K562 (cell line): ENCODE results near the gene NTPCR.

Experiments
- CBX3 ChIP-seq, 2 experiments: IDR thresholded peaks; 1 replicate in 1 of 2; 2 replicates in 1 of 2; pipeline ENCODE4 v1.6.1; 2012; ENCODE audit warnings: inconsistent platforms in 2 of 2, low read length in 2 of 2, borderline replicate concordance in 1 of 2, control low read depth in 1 of 2
- CEBPB ChIP-seq: fragments of 450-650 bp; IDR thresholded peaks from 2 replicates; pipeline ENCODE4 v1.6.1; 2016; ENCODE audit warnings: missing genetic modification characterization, missing compliant biosample characterization
- CHCHD3 ChIP-seq: fragments of 250-450 bp; sonication (Bioruptor Pico); IDR thresholded peaks from 2 replicates; pipeline ENCODE4 v2.1.2; 2022; ENCODE audit warnings: mild to moderate bottlenecking
- CTBP1 ChIP-seq: fragments of 450-650 bp; IDR thresholded peaks from 2 replicates; pipeline ENCODE4 v1.6.1; 2016; ENCODE audit warnings: borderline replicate concordance
- ELF4 ChIP-seq: fragments of 450-650 bp; formaldehyde crosslinking; IDR thresholded peaks from 2 replicates; pipeline ENCODE4 v1.4.0; 2022; ENCODE audit warnings: missing genetic modification characterization
- EZH2 ChIP-seq: IDR thresholded peaks from 2 replicates; pipeline ENCODE4 v1.6.1; 2012; ENCODE audit warnings: low read depth, mild to moderate bottlenecking, inconsistent platforms, low read length, borderline replicate concordance
- HMGN3 ChIP-seq: IDR thresholded peaks from 2 replicates; pipeline ENCODE4 v1.6.1; 2011; ENCODE audit warnings: borderline replicate concordance, low read depth, mild to moderate bottlenecking, mixed read lengths, low read length; ENCODE audit not compliant: insufficient read length; ENCODE audit errors: extremely low read depth
- MAZ ChIP-seq, 2 experiments: fragments of 450-650 bp in 1 of 2; sonication (generic) in 1 of 2; formaldehyde crosslinking; IDR thresholded peaks in 1 of 2; conservative IDR thresholded peaks in 1 of 2; 2 replicates each; pipeline versions ENCODE4 v1.4.0 to v1.5.0; 2020; ENCODE audit warnings: mild to moderate bottlenecking in 1 of 2, missing genetic modification reagents in 1 of 2
- POLR2A ChIP-seq: fragments of 450-650 bp; conservative IDR thresholded peaks from 2 replicates; pipeline ENCODE4 v1.6.1; 2016
- TF ChIP-seq, protein P1 (sequence below), 3 experiments: IDR thresholded peaks in 2 of 3; conservative IDR thresholded peaks in 1 of 3; 2 replicates each; pipeline ENCODE4 v1.5.1; 2011 to 2012; ENCODE audit warnings: low read length in 3 of 3, mild to moderate bottlenecking in 3 of 3, control low read depth in 2 of 3, improper control_type of control experiment in 1 of 3, inconsistent platforms in 1 of 3, low read depth in 1 of 3, mixed read lengths in 1 of 3, moderate library complexity in 1 of 3; ENCODE audit not compliant: insufficient read depth in 2 of 3

GRCh38 chr1:232927830-232928505, 22.4 kb upstream of the NTPCR start:
- TF ChIP-seq, protein P1, sequence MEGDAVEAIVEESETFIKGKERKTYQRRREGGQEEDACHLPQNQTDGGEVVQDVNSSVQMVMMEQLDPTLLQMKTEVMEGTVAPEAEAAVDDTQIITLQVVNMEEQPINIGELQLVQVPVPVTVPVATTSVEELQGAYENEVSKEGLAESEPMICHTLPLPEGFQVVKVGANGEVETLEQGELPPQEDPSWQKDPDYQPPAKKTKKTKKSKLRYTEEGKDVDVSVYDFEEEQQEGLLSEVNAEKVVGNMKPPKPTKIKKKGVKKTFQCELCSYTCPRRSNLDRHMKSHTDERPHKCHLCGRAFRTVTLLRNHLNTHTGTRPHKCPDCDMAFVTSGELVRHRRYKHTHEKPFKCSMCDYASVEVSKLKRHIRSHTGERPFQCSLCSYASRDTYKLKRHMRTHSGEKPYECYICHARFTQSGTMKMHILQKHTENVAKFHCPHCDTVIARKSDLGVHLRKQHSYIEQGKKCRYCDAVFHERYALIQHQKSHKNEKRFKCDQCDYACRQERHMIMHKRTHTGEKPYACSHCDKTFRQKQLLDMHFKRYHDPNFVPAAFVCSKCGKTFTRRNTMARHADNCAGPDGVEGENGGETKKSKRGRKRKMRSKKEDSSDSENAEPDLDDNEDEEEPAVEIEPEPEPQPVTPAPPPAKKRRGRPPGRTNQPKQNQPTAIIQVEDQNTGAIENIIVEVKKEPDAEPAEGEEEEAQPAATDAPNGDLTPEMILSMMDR (IDR thresholded peaks at IDR 0.05 in 2 of 3, conservative IDR thresholded peaks at IDR 0.05 in 1 of 3; ENCODE audit: insufficient read depth in 2 of 3, low read depth in 1 of 3, low read length in 3 of 3), result no peak
- TF ChIP-seq CTBP1 (no peak), CEBPB (no peak), ELF4 (CRISPR knock-in tag) (no peak), MAZ (CRISPR knock-in tag; conservative IDR thresholded peaks at IDR 0.05 in 1 of 2, IDR thresholded peaks at IDR 0.05 in 1 of 2) (no peak), CBX3 (IDR thresholded peaks at IDR 0.05; ENCODE audit: borderline replicate concordance in 1 of 2, low read length in 2 of 2) (no peak), POLR2A (no peak), CHCHD3 (no peak), EZH2 (no peak), HMGN3 (no peak)
